Measurements from ENCODE around the gene MYO1D. TPM values are rescaled to one million over a fixed set of nuclear protein-coding genes. Genes with fewer than 3 reads are reported as not detected.

Gene MYO1D
- total RNA-seq, 4 donors from 2014 or later = 60.4 to 89.0 (median 82.5) TPM

GRCh38 chr17:32780721-32781120 lies 96.2 kb downstream of the MYO1D start:
- DNase-seq (ENCODE audit: low spot score in 2 of 2) = no peak
- 87 to 89% methylated on average over 6 of the region's 6 CpGs for WGBS, 2 donors
- TF ChIP-seq POLR2A (IDR thresholded peaks at IDR 0.05) (no peak), CTCF (IDR thresholded peaks at IDR 0.05) (no peak)
- no peak overlapping the region for H3K4me3 ChIP-seq (ENCODE audit: low read depth, poor library complexity, severe bottlenecking)
- intact Hi-C loops (cut with DNase I; ENCODE audit: low total_unique reads) = no loop called here

GRCh38 chr17:32777922-32778321 lies 99.0 kb downstream of the MYO1D start:
- intact Hi-C loops (cut with DNase I; ENCODE audit: low total_unique reads) = loop anchor here (5.0 kb wide), 1 partner anchor 834 kb away; no protein-coding TSS in a partner anchor
- DNase-seq (ENCODE audit: low spot score in 2 of 2) = no peak
- no peak overlapping the region for H3K4me3 ChIP-seq (ENCODE audit: low read depth, poor library complexity, severe bottlenecking)
- TF ChIP-seq POLR2A (IDR thresholded peaks at IDR 0.05) (no peak), CTCF (IDR thresholded peaks at IDR 0.05) (no peak)

GRCh38 chr17:32777436-32777835 lies 99.5 kb downstream of the MYO1D start:
- intact Hi-C loops (cut with DNase I; ENCODE audit: low total_unique reads) = loop anchor here (5.0 kb wide), 1 partner anchor 835 kb away; no protein-coding TSS in a partner anchor
- TF ChIP-seq CTCF (IDR thresholded peaks at IDR 0.05) (no peak), POLR2A (IDR thresholded peaks at IDR 0.05) (no peak)
- 95% methylated on average over 14 of the region's 14 CpGs for WGBS, 2 donors
- DNase-seq (ENCODE audit: low spot score in 2 of 2) = no peak
- no peak overlapping the region for H3K4me3 ChIP-seq (ENCODE audit: low read depth, poor library complexity, severe bottlenecking)

GRCh38 chr17:32774695-32775084 lies 102.2 kb downstream of the MYO1D start:
- 84 to 87% methylated on average over 2 of the region's 2 CpGs for WGBS, 2 donors
- TF ChIP-seq POLR2A (IDR thresholded peaks at IDR 0.05) = no peak
- TF ChIP-seq CTCF (IDR thresholded peaks at IDR 0.05) = no peak
- intact Hi-C loops (cut with DNase I; ENCODE audit: low total_unique reads) = loop anchor here (5.0 kb wide), 1 partner anchor 838 kb away; no protein-coding TSS in a partner anchor
- no peak for DNase-seq (ENCODE audit: low spot score in 2 of 2)
- no peak overlapping the region for H3K4me3 ChIP-seq (ENCODE audit: low read depth, poor library complexity, severe bottlenecking)

GRCh38 chr17:32773856-32774694 lies 102.8 kb downstream of the MYO1D start:
- DNase-seq (ENCODE audit: low spot score in 2 of 2) = no peak
- intact Hi-C loops (cut with DNase I; ENCODE audit: low total_unique reads) = no loop called here
- no peak overlapping the region for H3K4me3 ChIP-seq (ENCODE audit: low read depth, poor library complexity, severe bottlenecking)
- TF ChIP-seq CTCF (IDR thresholded peaks at IDR 0.05) = no peak
- TF ChIP-seq POLR2A (IDR thresholded peaks at IDR 0.05) = no peak
- WGBS, 2 donors = 88 to 90% methylated on average over 6 of the region's 6 CpGs
